ENCODE measurements around the gene CSNK1G2. TPM values are rescaled to one million over a fixed set of nuclear protein-coding genes. Genes with fewer than 3 reads are reported as not detected.

The CSNK1G2 gene
- total and polyA plus RNA-seq, 2 of the 13 experiments (the other 11 are each of a cell fraction or from before 2014, with no cell fraction given) = 53.8 to 72.5 TPM

DNA sequence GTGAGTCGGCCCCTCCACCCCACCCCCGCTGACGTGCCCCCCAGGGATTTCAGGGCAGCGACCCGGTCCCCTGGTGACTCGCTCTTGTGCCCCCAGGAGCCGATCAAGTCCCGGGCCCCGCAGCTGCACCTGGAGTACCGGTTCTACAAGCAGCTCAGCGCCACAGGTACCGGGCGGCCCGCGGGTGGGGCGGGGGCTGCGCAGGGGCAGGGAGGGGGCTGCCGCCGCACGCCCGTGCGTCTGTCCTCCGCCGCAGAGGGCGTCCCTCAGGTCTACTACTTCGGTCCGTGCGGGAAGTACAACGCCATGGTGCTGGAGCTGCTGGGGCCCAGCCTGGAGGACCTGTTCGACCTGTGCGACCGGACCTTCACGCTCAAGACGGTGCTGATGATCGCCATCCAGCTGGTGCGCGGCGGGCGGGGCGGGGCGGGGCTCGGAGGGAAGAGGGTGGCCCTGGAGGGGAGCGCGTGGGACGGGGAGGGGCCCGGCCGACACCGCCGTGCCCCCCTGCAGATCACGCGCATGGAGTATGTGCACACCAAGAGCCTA, 37.4 kb downstream of the CSNK1G2 start:
- ATAC-seq (no peak), DNase-seq (ENCODE audit: low spot score) (no peak), FAIRE-seq (no peak)
- Histone ChIP-seq H3K9ac (ENCODE audit: insufficient read depth, low read depth, low read length) (no peak overlapping the region), H3K4me2 (ENCODE audit: low read depth, low read length) (no peak overlapping the region), H2AFZ (ENCODE audit: low read length) (no peak overlapping the region), H3K27me3 (ENCODE audit: control insufficient read depth in 1 of 2, insufficient read depth in 2 of 2, low read length in 2 of 2) (no peaks in the 10 kb centered on the region), H3K4me1 (ENCODE audit: insufficient read depth, low read length) (no peaks in the 10 kb centered on the region), H3K79me2 (ENCODE audit: insufficient read depth, low read length) (peaks cover 2% of the 10 kb centered on the region), H3K36me3 (replicated peaks in 1 of 2; ENCODE audit: control insufficient read depth in 1 of 2, insufficient read depth in 2 of 2, low read length in 2 of 2) (peaks cover 15 to 40% of the 10 kb centered on the region in 2 experiments), H3K9me3 (ENCODE audit: low read length) (no peaks in the 10 kb centered on the region), H4K20me1 (ENCODE audit: insufficient read depth, low read length) (peaks cover 2% of the 10 kb centered on the region; the same call in 1 of the 2 replicates), H3K27ac (ENCODE audit: extremely low read length, insufficient read depth, low read length) (no peak overlapping the region), H3K4me3 (replicated peaks in 1 of 3; ENCODE audit: insufficient read depth in 1 of 3, low read depth in 2 of 3, low read length in 3 of 3) (no peak overlapping the region)
- POLR2A ChIA-PET = no interaction called here
- no TSS peak for BruUV-seq (replicated peaks)
- in situ Hi-C loops (cut with HindIII; ENCODE audit: extremely low pct_ligation_motif_present, low pct_unique_long_range_greater_than_20kb) (no loop called here), intact Hi-C loops (cut with micrococcal nuclease; ENCODE audit: unreplicated experiment) (no loop called here)
- CTCF ChIA-PET (ENCODE audit: low intra/inter-chr PET ratio, low total read pairs) = no interaction called here
- WGBS (ENCODE audit: low lambda C conversion rate) = 97% methylated on average over 18 of the region's 51 CpGs
- TF ChIP-seq, protein P1, sequence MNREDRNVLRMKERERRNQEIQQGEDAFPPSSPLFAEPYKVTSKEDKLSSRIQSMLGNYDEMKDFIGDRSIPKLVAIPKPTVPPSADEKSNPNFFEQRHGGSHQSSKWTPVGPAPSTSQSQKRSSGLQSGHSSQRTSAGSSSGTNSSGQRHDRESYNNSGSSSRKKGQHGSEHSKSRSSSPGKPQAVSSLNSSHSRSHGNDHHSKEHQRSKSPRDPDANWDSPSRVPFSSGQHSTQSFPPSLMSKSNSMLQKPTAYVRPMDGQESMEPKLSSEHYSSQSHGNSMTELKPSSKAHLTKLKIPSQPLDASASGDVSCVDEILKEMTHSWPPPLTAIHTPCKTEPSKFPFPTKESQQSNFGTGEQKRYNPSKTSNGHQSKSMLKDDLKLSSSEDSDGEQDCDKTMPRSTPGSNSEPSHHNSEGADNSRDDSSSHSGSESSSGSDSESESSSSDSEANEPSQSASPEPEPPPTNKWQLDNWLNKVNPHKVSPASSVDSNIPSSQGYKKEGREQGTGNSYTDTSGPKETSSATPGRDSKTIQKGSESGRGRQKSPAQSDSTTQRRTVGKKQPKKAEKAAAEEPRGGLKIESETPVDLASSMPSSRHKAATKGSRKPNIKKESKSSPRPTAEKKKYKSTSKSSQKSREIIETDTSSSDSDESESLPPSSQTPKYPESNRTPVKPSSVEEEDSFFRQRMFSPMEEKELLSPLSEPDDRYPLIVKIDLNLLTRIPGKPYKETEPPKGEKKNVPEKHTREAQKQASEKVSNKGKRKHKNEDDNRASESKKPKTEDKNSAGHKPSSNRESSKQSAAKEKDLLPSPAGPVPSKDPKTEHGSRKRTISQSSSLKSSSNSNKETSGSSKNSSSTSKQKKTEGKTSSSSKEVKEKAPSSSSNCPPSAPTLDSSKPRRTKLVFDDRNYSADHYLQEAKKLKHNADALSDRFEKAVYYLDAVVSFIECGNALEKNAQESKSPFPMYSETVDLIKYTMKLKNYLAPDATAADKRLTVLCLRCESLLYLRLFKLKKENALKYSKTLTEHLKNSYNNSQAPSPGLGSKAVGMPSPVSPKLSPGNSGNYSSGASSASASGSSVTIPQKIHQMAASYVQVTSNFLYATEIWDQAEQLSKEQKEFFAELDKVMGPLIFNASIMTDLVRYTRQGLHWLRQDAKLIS (CRISPR knock-in tag; IDR thresholded peaks at IDR 0.05) = no peak
- no peak for TF ChIP-seq MAZ (IDR thresholded peaks at IDR 0.05; ENCODE audit: borderline replicate concordance, low read depth, low read length)
- no peak for TF ChIP-seq MAZ (CRISPR knock-in tag; IDR thresholded peaks at IDR 0.05; ENCODE audit: low read depth)
- no peak for TF ChIP-seq ZNF570 (CRISPR knock-in tag; IDR thresholded peaks at IDR 0.05; ENCODE audit: borderline replicate concordance)
- TF ChIP-seq ZNF24 (IDR thresholded peaks at IDR 0.05) = no peak
- TF ChIP-seq U2AF1 (optimal IDR thresholded peaks at IDR 0.05; ENCODE audit: low read depth, low read length) = no peak
- TF ChIP-seq ZNF75D (CRISPR knock-in tag; IDR thresholded peaks at IDR 0.05; ENCODE audit: borderline replicate concordance) = no peak
- no peak for TF ChIP-seq ZNF317 (CRISPR knock-in tag; IDR thresholded peaks at IDR 0.05)
- TF ChIP-seq, protein P2, sequence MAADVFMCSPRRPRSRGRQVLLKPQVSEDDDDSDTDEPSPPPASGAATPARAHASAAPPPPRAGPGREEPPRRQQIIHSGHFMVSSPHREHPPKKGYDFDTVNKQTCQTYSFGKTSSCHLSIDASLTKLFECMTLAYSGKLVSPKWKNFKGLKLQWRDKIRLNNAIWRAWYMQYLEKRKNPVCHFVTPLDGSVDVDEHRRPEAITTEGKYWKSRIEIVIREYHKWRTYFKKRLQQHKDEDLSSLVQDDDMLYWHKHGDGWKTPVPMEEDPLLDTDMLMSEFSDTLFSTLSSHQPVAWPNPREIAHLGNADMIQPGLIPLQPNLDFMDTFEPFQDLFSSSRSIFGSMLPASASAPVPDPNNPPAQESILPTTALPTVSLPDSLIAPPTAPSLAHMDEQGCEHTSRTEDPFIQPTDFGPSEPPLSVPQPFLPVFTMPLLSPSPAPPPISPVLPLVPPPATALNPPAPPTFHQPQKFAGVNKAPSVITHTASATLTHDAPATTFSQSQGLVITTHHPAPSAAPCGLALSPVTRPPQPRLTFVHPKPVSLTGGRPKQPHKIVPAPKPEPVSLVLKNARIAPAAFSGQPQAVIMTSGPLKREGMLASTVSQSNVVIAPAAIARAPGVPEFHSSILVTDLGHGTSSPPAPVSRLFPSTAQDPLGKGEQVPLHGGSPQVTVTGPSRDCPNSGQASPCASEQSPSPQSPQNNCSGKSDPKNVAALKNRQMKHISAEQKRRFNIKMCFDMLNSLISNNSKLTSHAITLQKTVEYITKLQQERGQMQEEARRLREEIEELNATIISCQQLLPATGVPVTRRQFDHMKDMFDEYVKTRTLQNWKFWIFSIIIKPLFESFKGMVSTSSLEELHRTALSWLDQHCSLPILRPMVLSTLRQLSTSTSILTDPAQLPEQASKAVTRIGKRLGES (CRISPR knock-in tag; IDR thresholded peaks at IDR 0.05; ENCODE audit: borderline replicate concordance) = no peak
- TF ChIP-seq ZNF777 (CRISPR knock-in tag; IDR thresholded peaks at IDR 0.05) = no peak
- no peak for TF ChIP-seq GABPB1 (CRISPR knock-in tag; IDR thresholded peaks at IDR 0.05)
- TF ChIP-seq, protein P3, sequence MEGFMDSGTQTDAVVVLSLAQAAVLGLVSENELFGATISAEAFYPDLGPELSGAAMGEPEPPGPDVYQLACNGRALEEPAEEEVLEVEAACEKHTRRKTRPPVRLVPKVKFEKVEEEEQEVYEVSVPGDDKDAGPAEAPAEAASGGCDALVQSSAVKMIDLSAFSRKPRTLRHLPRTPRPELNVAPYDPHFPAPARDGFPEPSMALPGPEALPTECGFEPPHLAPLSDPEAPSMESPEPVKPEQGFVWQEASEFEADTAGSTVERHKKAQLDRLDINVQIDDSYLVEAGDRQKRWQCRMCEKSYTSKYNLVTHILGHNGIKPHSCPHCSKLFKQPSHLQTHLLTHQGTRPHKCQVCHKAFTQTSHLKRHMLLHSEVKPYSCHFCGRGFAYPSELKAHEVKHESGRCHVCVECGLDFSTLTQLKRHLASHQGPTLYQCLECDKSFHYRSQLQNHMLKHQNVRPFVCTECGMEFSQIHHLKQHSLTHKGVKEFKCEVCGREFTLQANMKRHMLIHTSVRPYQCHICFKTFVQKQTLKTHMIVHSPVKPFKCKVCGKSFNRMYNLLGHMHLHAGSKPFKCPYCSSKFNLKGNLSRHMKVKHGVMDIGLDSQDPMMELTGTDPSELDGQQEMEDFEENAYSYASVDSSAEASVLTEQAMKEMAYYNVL (CRISPR knock-in tag; IDR thresholded peaks at IDR 0.05; ENCODE audit: borderline replicate concordance) = no peak
- TF ChIP-seq, protein P4, sequence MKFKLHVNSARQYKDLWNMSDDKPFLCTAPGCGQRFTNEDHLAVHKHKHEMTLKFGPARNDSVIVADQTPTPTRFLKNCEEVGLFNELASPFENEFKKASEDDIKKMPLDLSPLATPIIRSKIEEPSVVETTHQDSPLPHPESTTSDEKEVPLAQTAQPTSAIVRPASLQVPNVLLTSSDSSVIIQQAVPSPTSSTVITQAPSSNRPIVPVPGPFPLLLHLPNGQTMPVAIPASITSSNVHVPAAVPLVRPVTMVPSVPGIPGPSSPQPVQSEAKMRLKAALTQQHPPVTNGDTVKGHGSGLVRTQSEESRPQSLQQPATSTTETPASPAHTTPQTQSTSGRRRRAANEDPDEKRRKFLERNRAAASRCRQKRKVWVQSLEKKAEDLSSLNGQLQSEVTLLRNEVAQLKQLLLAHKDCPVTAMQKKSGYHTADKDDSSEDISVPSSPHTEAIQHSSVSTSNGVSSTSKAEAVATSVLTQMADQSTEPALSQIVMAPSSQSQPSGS (CRISPR knock-in tag; IDR thresholded peaks at IDR 0.05) = no peak
- no peak for TF ChIP-seq NCOR1 (IDR thresholded peaks at IDR 0.05; ENCODE audit: borderline replicate concordance, low read length)
- no peak for TF ChIP-seq NRL (CRISPR knock-in tag; IDR thresholded peaks at IDR 0.05; ENCODE audit: borderline replicate concordance)
